HCT116 (cell line): ENCODE data around the gene CNOT10. TPM values are rescaled to one million over a fixed set of nuclear protein-coding genes. Genes with fewer than 3 reads are reported as not detected.

Experiments used
- EGR1 ChIP-seq: IDR thresholded peaks from 2 replicates; pipeline ENCODE4 v1.6.1; 2012; ENCODE audit warnings: low read depth
- EZH2phosphoT487 ChIP-seq: fragments of 200-600 bp; IDR thresholded peaks from 2 replicates; pipeline ENCODE4 v1.6.1; 2018; ENCODE audit warnings: antibody characterized with exemption, borderline replicate concordance
- POLR2A ChIP-seq: IDR thresholded peaks from 2 replicates; pipeline ENCODE4 v1.7.0; 2011; ENCODE audit warnings: borderline replicate concordance; ENCODE audit not compliant: insufficient read depth, insufficient read length; ENCODE audit errors: extremely low read depth
- POLR2AphosphoS5 ChIP-seq: IDR thresholded peaks from 2 replicates; pipeline ENCODE4 v1.6.1; 2011; ENCODE audit warnings: mild to moderate bottlenecking, low read depth, low read length, moderate library complexity
- RAD21 ChIP-seq: IDR thresholded peaks from 2 replicates; pipeline ENCODE4 v1.6.1; 2012; ENCODE audit warnings: low read depth, mild to moderate bottlenecking
- SIN3A ChIP-seq: IDR thresholded peaks from 2 replicates; pipeline ENCODE4 v1.6.1; 2012; ENCODE audit warnings: low read depth
- SP1 ChIP-seq: IDR thresholded peaks from 2 replicates; pipeline ENCODE4 v1.6.1; 2012; ENCODE audit warnings: low read depth
- SRF ChIP-seq: IDR thresholded peaks from 2 replicates; pipeline ENCODE4 v1.6.1; 2012; ENCODE audit warnings: low read depth
- TCF7L2 ChIP-seq: IDR thresholded peaks from 2 replicates; pipeline ENCODE4 v1.7.0; 2011; ENCODE audit warnings: borderline replicate concordance, inconsistent platforms; ENCODE audit not compliant: insufficient read depth, insufficient read length; ENCODE audit errors: extremely low read depth
- ZNF274 ChIP-seq: fragments of 200-500 bp; sonication (Bioruptor generic); IDR thresholded peaks from 2 replicates; pipeline ENCODE4 v1.6.1; 2014; ENCODE audit warnings: mild to moderate bottlenecking, low read depth, low read length, inconsistent platforms
- total RNA-seq: library from RNA; stranded (reverse); gene quantifications from one replicate; pipeline ENCODE4 v1.2.1, GENCODE V29; 2021; ENCODE audit not compliant: unreplicated experiment
- TF ChIP-seq, protein P1 (sequence below): IDR thresholded peaks from 2 replicates; pipeline ENCODE4 v1.6.1; 2011; ENCODE audit warnings: mild to moderate bottlenecking, low read length, moderate library complexity; ENCODE audit not compliant: insufficient replicate concordance; ENCODE audit errors: extremely low read depth
- TF ChIP-seq, protein P2 (sequence below): IDR thresholded peaks from 2 replicates; pipeline ENCODE4 v1.6.1; 2012; ENCODE audit warnings: low read depth

Gene CNOT10
- total RNA-seq, 1 experiment from 2014 or later, result 47.4 TPM

DNA sequence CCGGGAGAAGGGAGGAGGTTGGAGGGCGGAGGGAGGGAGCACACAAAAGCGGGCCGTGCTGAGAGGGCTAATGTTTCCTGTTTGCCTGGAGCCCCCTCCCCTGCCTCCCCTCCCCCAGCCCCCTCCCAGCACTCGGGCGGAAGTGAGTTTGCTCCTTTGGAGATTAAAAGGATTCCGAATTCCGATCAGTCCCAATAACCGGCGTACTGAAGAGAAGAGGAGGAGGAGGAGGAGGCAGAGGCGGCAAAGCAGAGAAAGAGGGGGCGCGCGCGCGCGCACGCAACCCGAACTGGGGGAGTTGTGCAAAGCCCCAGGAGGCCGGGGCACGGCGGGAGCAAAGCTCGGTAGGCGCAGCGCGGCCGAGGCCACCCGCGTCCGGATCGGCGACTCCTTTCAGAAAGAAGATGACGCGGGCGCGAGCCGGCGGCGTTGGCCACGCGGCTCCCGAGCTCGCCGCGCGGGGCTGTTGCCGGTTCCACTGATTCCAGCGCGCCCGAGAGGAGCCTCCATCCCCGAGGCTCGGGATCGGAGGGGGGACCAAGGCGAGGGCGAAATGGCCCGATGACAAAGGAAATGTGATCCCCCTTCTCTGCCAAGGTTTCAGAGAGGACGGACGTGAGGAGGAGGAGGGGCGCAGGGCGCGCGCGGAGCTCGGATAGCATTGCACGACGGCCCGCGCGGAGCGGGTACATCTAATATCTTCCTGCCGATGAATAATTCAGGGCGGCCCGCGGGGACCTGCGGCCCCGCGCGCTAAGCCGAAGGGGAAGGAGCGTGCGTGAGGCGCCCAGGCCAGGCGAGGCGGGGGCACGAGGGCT lies 131.7 kb downstream of the CNOT10 start (continued):
- TF ChIP-seq, protein P1, sequence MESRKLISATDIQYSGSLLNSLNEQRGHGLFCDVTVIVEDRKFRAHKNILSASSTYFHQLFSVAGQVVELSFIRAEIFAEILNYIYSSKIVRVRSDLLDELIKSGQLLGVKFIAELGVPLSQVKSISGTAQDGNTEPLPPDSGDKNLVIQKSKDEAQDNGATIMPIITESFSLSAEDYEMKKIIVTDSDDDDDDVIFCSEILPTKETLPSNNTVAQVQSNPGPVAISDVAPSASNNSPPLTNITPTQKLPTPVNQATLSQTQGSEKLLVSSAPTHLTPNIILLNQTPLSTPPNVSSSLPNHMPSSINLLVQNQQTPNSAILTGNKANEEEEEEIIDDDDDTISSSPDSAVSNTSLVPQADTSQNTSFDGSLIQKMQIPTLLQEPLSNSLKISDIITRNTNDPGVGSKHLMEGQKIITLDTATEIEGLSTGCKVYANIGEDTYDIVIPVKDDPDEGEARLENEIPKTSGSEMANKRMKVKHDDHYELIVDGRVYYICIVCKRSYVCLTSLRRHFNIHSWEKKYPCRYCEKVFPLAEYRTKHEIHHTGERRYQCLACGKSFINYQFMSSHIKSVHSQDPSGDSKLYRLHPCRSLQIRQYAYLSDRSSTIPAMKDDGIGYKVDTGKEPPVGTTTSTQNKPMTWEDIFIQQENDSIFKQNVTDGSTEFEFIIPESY, result no peak
- TF ChIP-seq, protein P2, sequence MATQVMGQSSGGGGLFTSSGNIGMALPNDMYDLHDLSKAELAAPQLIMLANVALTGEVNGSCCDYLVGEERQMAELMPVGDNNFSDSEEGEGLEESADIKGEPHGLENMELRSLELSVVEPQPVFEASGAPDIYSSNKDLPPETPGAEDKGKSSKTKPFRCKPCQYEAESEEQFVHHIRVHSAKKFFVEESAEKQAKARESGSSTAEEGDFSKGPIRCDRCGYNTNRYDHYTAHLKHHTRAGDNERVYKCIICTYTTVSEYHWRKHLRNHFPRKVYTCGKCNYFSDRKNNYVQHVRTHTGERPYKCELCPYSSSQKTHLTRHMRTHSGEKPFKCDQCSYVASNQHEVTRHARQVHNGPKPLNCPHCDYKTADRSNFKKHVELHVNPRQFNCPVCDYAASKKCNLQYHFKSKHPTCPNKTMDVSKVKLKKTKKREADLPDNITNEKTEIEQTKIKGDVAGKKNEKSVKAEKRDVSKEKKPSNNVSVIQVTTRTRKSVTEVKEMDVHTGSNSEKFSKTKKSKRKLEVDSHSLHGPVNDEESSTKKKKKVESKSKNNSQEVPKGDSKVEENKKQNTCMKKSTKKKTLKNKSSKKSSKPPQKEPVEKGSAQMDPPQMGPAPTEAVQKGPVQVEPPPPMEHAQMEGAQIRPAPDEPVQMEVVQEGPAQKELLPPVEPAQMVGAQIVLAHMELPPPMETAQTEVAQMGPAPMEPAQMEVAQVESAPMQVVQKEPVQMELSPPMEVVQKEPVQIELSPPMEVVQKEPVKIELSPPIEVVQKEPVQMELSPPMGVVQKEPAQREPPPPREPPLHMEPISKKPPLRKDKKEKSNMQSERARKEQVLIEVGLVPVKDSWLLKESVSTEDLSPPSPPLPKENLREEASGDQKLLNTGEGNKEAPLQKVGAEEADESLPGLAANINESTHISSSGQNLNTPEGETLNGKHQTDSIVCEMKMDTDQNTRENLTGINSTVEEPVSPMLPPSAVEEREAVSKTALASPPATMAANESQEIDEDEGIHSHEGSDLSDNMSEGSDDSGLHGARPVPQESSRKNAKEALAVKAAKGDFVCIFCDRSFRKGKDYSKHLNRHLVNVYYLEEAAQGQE, result no peak
- TF ChIP-seq POLR2A, result no peak
- TF ChIP-seq EGR1, result no peak
- TF ChIP-seq RAD21, result no peak
- no peak for TF ChIP-seq POLR2AphosphoS5
- no peak for TF ChIP-seq SRF
- TF ChIP-seq ZNF274, result no peak
- TF ChIP-seq EZH2phosphoT487, result no peak
- no peak for TF ChIP-seq SIN3A
- TF ChIP-seq TCF7L2, result no peak
- TF ChIP-seq SP1, result no peak
- TF ChIP-seq, all 23 proteins: peak for 0
